Kidney (tissue), 14 donors: ENCODE results near the gene C1QTNF1. TPM values are rescaled to one million over a fixed set of nuclear protein-coding genes. Genes with fewer than 3 reads are reported as not detected.

Experiments
- DNase-seq, 5 donors: peaks; one replicate each; pipeline ENCODE4 v3.0.0-alpha.2; 2013 to 2020
- FAIRE-seq: peaks from 2 replicates; lab custom pipeline; 2012; peaks lifted over from hg19 to GRCh38; lab: Jason Lieb, UNC
- H3K27ac ChIP-seq, 2 donors: one replicate each; pipeline ENCODE4 v1.7.0; 2013; ENCODE audit warnings: low read depth in 2 of 2, low read length in 2 of 2, inconsistent platforms in 1 of 2
- H3K27me3 ChIP-seq: one replicate; pipeline ENCODE4 v1.7.1; 2013; ENCODE audit warnings: low read length, inconsistent platforms; ENCODE audit not compliant: control insufficient read depth, insufficient read depth
- H3K36me3 ChIP-seq, 3 donors: one replicate each; pipeline versions ENCODE4 v1.7.0 to v1.7.1; 2013; ENCODE audit warnings: low read length in 3 of 3, control low read depth in 1 of 3, inconsistent platforms in 1 of 3; ENCODE audit not compliant: insufficient read depth in 3 of 3, control insufficient read depth in 2 of 3
- H3K4me1 ChIP-seq, 3 donors: one replicate each; pipeline versions ENCODE4 v1.7.0 to v1.7.1; 2013; ENCODE audit warnings: low read length in 3 of 3, inconsistent platforms in 1 of 3, low read depth in 1 of 3; ENCODE audit not compliant: control insufficient read depth in 2 of 3, insufficient read depth in 2 of 3
- H3K4me3 ChIP-seq, 3 donors: one replicate each; pipeline versions ENCODE4 v1.7.0 to v1.8.1; 2013; ENCODE audit warnings: low read length in 3 of 3, control low read depth in 1 of 3, inconsistent platforms in 1 of 3
- H3K9ac ChIP-seq, 3 donors: one replicate each; pipeline versions ENCODE4 v1.7.0 to v1.7.1; 2013; ENCODE audit warnings: low read length in 3 of 3, control low read depth in 1 of 3, inconsistent platforms in 1 of 3
- H3K9me3 ChIP-seq, 3 donors: one replicate each; pipeline versions ENCODE4 v1.7.0 to v1.7.1; 2013; ENCODE audit warnings: low read length in 3 of 3, control low read depth in 1 of 3, inconsistent platforms in 1 of 3; ENCODE audit not compliant: control insufficient read depth in 2 of 3, insufficient read depth in 1 of 3
- intact Hi-C: fragments of 100-400 bp; cut with DNase I; formaldehyde crosslinking; loops from one replicate; pipeline ENCODE4 v1.11.1; 2022
- polyA plus RNA-seq: library from polyadenylated mRNA; stranded (reverse); fragments of 350-450 nt; fragmentation: Illumina TruSeq; extraction: RNeasy Lipid Tissue Mini Kit (QIAGEN cat#74804); gene quantifications from one replicate; pipeline ENCODE4 v1.2.3, GENCODE V29; 2014; ENCODE audit warnings: low read depth, low replicate concordance; ENCODE audit not compliant: insufficient read depth
- total RNA-seq: library from RNA; stranded (reverse); fragmentation: NEBNext Ultra II Directional; extraction: Animal tissue kit (Norgen Biotek cat#: 25700); gene quantifications from one replicate; pipeline ENCODE4 v1.2.1, GENCODE V29; 2021
- TF ChIP-seq, protein P1 (sequence below): IDR thresholded peaks from 3 replicates; pipeline ENCODE4 v1.5.1; 2012; ENCODE audit warnings: mild to moderate bottlenecking, moderate library complexity, borderline replicate concordance; ENCODE audit not compliant: insufficient read depth; ENCODE audit errors: extremely low read depth
- donor health status: control.
- donor health status: control.
- donor health status: control.
- donor health status: control.
- donor health status: control.
- donor health status: DM: yes; HTN: yes; CAD: no.
- donor health status: Normal renal cell carcinoma (clear cell type).

The C1QTNF1 gene
- total and polyA plus RNA-seq, 2 donors from 2014 or later, result 18.0 to 65.2 TPM

DNA sequence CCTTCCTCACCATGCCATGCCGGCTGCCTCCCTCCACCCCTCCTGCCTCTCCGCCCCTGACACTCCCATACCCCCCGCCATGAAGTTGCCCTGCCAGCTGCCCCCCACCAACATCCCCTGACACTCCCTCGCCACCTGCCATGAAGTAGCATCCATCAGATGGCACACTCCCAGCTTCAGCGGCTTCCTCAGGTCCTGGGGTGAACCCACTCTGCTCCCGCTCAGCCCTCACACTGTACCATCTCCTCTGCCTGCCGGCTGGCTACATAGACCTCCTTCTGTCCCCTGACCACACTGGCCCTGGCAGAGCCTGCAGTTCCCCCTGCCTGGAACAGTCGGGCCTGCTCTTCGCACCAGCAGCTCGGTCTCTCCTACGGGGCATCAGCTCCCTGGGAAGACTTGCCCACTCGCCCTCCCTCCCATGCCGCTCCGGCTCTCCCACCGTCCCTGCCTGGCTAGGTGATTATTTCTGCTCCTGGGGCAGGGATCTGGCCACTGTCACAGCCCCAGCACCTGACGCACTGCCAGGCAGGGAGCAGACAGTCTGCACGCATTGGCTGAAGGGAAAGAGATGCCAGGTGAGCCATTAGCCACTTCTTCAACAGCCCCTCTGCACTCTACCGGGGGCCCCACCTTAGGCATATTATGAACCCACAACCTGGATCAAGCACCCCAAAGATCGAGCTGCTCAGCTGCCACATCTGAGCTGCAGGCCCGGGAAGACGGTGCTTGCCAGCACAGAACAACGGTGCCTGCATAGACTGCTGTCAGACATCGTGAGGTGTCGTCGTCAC is 23.4 kb upstream of the C1QTNF1 start:
- H3K4me1 ChIP-seq, result peaks cover 0 to 14% (median 4%) of the 10 kb centered on the region in 3 donors
- no peaks in the 10 kb centered on the region for H3K27me3 ChIP-seq
- no peak overlapping the region for H3K4me3 ChIP-seq
- peaks cover 0 to 7% (median 6%) of the 10 kb centered on the region in 3 donors for H3K36me3 ChIP-seq
- TF ChIP-seq, protein P1, sequence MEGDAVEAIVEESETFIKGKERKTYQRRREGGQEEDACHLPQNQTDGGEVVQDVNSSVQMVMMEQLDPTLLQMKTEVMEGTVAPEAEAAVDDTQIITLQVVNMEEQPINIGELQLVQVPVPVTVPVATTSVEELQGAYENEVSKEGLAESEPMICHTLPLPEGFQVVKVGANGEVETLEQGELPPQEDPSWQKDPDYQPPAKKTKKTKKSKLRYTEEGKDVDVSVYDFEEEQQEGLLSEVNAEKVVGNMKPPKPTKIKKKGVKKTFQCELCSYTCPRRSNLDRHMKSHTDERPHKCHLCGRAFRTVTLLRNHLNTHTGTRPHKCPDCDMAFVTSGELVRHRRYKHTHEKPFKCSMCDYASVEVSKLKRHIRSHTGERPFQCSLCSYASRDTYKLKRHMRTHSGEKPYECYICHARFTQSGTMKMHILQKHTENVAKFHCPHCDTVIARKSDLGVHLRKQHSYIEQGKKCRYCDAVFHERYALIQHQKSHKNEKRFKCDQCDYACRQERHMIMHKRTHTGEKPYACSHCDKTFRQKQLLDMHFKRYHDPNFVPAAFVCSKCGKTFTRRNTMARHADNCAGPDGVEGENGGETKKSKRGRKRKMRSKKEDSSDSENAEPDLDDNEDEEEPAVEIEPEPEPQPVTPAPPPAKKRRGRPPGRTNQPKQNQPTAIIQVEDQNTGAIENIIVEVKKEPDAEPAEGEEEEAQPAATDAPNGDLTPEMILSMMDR, result no peak
- H3K9ac ChIP-seq, result no peak overlapping the region
- intact Hi-C loops, result no loop called here
- no peak overlapping the region for H3K27ac ChIP-seq
- FAIRE-seq, result no peak
- no peaks in the 10 kb centered on the region for H3K9me3 ChIP-seq
- DNase-seq, result peak in 1 of 5 donors; percentile 59

DNA sequence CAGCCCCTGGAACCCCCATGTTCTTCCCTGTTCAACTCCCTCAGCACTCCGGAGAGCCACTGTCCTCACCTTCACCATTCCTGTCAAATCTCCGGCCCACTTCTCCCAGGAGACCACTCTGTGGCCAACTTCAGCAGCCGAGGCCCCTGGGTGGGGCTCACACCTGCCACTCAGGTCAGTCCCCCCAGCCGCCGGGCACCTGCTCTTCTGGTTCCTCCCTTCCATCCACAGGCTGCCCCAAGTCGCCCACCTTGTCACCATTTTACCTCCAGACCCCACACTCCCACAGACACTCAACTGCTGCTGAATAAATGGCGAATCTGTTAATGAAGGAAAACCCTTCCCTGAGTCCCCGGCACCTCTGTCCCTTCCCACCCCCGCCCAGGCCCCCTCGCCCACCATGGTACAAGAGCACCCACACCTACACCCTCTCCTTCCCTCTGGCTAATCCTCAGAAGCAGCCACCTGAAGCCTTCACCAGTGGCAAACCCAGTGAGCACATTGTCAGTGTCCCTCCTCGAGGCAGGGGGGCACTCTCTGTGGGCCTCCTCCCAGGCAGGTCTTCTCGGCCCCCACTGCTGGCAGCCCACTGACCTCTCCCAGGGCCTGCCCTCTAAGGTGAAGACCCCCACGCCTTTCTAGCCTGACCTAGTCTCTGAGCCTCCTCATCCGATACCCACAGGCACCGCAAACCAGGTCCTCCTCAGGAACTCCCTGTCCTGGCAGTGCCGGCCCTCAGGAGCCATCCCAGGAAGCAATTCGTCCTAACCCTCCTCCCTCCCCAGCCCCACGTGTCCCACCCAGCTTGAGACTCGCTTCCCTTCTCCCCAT is 22.6 kb upstream of the C1QTNF1 start:
- DNase-seq (peak in 1 of 5 donors; percentile 53), FAIRE-seq (no peak)
- Histone ChIP-seq H3K4me1 (peaks cover 0 to 16% (median 4%) of the 10 kb centered on the region in 3 donors), H3K36me3 (peaks cover 0 to 7% (median 6%) of the 10 kb centered on the region in 3 donors), H3K4me3 (no peak overlapping the region), H3K27ac (no peak overlapping the region), H3K9ac (no peak overlapping the region), H3K9me3 (no peaks in the 10 kb centered on the region), H3K27me3 (no peaks in the 10 kb centered on the region)
- TF ChIP-seq, protein P1, result no peak
- intact Hi-C loops, result no loop called here

DNA sequence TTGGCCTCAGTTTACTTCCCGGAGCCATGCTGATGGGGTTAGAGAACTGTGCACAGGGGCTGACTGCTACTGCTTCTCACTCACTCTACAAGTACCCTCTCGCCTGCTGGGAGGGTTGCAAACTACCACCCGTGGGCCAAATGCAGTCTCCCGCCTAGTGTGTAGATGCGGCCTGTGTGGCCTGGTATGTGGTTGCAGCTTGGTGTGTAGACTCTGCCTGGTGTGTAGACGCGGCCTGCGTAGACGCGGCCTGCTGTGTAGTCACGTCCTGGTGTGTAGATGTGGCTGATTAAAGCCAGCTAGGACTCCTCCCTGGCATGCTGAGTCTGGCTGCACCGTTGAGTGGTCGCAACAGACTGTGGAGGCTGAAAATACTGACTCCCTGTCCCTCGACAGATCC is 21.7 kb upstream of the C1QTNF1 start:
- no peak overlapping the region for H3K9ac ChIP-seq

More for the DNA sequence above, 21.7 kb upstream of the C1QTNF1 start:
- H3K4me3 ChIP-seq, result no peak overlapping the region
- no peaks in the 10 kb centered on the region for H3K9me3 ChIP-seq
- FAIRE-seq (no peak), DNase-seq (peak in 1 of 5 donors; percentile 46)
- peaks cover 0 to 18% (median 4%) of the 10 kb centered on the region in 3 donors for H3K4me1 ChIP-seq
- H3K27me3 ChIP-seq, result no peaks in the 10 kb centered on the region
- H3K27ac ChIP-seq, result no peak overlapping the region
- intact Hi-C loops, result no loop called here
- peaks cover 0 to 6% (median 2%) of the 10 kb centered on the region in 3 donors for H3K36me3 ChIP-seq
- TF ChIP-seq, protein P1, result no peak
